GM18505 (cell line): ENCODE measurements around the gene TMEM128.
"Not testable (repeated sequence)": the region's sequence is repeated elsewhere in the genome, so short reads cannot be mapped to it uniquely, and the experiment has no call there.

ENCODE experiments used
- ATAC-seq: cut with Tn5 transposase; IDR thresholded peaks from one replicate; pipeline ENCODE4 v1.9.1; 2021; ENCODE audit not compliant: unreplicated experiment
- POLR2A ChIP-seq: IDR thresholded peaks from 4 replicates; pipeline ENCODE4 v1.6.1; 2011; ENCODE audit warnings: borderline replicate concordance; ENCODE audit not compliant: insufficient read depth, insufficient read length; ENCODE audit errors: extremely low read depth

The TMEM128 gene

GRCh38 chr4:4269331-4269731 lies 21.3 kb upstream of the TMEM128 start:
- ATAC-seq = no peak
- TF ChIP-seq POLR2A = no peak

DNA sequence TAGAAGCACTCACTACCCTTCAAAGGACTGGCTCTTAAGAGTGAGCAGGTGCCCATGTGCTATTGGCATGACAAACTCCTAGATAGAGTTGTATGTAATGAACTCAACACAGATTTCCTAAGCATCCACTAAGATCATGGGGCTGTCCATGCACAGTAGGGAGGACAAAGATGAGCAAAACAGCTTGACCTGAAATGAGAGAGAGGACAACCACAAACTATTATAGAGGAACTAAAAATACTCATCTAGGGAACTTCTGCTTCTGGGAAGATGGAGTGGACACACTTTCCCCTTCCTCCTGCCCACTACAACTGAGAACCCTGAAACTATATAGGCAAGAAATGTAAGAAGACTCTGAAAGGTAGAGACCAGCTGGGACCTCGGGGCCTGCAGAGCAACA lies 20.8 kb upstream of the TMEM128 start:
- no peak for ATAC-seq
- no peak for TF ChIP-seq POLR2A

DNA sequence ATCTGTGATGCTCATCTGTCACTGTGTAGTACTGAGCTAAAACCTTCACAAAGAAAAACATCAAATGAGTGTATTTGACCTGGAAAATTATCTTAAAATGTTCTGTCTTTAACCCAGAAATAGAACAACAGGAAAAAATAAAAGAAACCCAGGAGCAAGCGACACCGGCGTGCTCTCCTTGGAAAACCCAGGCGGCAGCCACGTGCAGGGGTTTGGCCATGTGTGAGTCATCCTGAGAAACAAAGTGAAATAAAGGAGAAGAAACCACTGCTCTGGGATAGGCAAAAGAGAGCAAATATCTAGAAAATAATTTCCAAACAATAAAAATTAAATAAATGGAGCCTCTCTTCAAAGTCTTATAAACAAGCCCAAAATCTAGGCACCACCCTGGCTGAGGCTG lies 20.0 kb upstream of the TMEM128 start:
- TF ChIP-seq POLR2A = no peak
- no peak for ATAC-seq

GRCh38 chr4:4260185-4260751 lies 12.2 kb upstream of the TMEM128 start:
- no peak for TF ChIP-seq POLR2A
- no peak for ATAC-seq

DNA sequence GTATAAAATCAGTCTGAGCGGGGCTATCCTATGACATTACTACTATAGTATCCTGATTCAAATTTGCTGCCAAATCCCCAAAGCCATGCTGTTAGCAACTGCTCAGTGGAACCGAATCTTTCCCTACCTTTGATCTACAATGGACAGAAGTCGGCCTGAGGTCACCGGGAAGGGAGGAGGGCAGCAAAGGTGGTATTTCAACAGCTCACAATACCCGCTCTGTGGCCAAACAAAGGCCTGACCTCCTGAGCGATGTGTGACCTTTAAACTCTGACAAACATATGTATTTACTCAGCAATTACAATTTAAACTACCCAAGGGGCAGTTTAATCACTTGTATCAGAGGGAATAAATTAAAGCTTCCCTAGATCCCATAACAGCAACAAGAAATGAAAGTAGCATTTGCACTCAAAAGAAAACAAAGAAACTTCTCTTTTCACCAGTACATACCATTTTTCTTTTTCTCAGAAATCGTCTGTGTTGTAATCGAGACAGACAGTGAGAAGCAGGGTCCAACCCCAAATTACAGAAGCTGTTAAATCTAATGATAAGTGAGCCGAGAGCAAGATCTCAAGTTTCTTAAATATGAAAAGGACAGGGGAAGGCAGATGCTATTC lies 11.6 kb upstream of the TMEM128 start:
- no peak for ATAC-seq
- no peak for TF ChIP-seq POLR2A

DNA sequence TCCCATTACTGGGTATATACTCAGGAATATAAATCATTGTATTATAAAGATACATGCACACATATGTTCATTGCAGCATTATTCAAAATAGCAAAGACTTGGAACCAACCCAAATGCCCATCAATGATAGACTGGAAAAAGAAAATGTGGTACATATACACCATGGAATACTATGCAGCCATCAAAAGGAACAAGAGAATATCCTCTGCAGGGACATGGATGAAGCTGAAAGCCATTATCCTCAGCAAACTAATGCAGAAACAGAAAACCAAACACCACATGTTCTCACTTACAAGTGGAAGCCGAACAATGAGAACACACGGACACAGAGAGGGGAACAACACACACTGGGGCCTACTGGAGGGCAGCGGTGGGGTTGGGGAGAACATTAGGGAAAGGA lies 9.7 kb upstream of the TMEM128 start:
- ATAC-seq = not testable (repeated sequence)

GRCh38 chr4:4256799-4257198 lies 8.8 kb upstream of the TMEM128 start:
- no peak for TF ChIP-seq POLR2A
- no peak for ATAC-seq

DNA sequence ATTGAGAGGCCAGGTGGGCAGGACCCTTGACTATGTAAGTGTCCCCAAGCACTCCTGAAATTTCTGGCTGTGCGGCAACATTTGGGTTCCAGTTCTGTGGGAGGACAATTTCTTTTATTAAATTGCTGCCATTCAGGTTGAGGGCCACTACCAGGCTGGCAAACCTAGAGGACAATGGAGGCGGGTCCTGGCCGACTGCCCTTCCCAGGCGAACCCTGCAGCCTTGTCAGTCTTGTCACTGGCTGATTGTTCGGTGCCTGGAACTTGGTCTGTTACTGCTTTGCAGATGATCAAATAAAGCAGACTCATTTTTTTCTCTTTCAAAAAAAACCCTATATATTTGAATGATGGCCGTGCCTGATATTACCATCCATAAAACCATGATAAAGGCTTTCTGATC lies 6.6 kb upstream of the TMEM128 start:
- no peak for TF ChIP-seq POLR2A
- ATAC-seq = no peak

DNA sequence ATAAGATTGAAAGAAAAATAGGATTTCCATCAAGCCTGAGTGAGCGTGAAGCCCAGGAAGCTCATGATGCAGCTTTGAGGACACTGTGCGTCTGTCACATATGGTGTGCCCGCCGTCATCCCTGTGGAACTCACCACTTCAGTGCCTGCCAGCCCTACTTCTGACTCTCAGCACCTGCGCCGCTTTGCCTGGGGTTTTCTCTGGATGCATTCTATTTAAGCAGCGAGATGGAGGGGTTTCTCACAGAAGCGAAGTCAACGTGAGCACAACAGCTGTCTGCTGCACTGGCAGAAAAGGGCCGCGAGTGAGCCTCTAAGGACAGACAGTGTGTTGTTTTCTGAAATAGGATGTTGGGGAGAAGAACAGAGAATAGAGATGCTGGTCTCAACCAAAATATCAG lies 6.2 kb upstream of the TMEM128 start:
- no peak for ATAC-seq
- no peak for TF ChIP-seq POLR2A

DNA sequence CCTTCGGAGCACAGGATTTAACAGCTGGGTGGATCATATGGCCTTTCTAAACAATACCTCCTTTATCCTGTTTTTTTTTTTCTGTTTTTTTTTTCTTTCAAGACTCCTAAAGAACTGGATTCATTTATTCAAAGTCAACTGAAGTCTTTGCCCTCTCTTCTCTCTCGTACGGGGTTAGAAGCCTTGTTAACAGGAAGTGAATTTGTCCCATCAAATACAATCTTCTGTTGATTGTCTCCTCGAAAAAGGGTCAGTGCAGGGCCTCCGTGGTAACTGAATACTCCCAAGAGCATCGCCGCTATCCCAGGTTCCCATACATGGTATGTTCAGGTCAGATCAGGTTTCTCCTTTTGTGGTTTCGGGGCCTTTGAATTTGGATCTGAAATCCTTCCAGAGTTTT lies 1.8 kb upstream of the TMEM128 start:
- no peak for TF ChIP-seq POLR2A
- ATAC-seq = no peak

DNA sequence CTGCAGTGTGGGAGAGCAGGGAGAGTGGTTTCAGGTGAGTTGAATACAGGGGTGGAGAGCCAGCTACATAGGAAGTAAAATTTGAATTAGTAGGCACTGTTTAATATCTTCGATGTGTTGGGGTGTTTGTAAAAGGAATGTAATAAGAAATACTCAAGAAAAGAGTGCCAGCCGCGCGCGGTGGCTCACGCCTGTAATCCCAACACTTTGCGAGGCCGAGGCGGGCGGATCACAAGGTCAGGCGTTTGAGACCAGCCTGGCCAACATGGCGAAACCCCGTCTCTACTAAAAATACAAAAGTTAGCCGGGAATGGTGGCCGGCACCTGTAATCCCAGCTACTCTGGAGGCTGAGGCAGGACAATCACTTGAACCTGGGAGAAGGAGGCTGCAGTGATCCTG lies 1.3 kb upstream of the TMEM128 start:
- ATAC-seq = not testable (repeated sequence)

DNA sequence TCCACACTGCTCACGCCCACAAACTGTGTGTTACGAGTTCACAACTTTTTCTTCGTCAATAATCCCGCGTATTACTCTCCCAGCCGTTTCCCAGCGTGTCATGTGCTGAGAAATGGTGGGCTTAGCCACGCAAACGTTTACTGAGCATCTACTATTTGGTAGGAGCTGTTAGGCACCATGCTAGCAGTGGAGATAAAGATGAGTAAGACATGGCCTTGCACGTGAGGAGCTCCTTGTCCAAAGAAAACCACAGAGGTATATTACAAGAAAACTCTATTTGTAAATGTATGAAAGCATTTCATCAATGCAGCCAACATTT lies 821 bp upstream of the TMEM128 start:
- no peak for TF ChIP-seq POLR2A
- ATAC-seq = no peak

GRCh38 chr4:4247696-4248028 lies 361 bp downstream of the TMEM128 start:
- peak; percentile 0 for ATAC-seq
- no peak for TF ChIP-seq POLR2A

- no peak for ATAC-seq
- no peak for TF ChIP-seq POLR2A
Measured at GRCh38 chr4:4245172-4245571, 2.9 kb downstream of the TMEM128 start.

DNA sequence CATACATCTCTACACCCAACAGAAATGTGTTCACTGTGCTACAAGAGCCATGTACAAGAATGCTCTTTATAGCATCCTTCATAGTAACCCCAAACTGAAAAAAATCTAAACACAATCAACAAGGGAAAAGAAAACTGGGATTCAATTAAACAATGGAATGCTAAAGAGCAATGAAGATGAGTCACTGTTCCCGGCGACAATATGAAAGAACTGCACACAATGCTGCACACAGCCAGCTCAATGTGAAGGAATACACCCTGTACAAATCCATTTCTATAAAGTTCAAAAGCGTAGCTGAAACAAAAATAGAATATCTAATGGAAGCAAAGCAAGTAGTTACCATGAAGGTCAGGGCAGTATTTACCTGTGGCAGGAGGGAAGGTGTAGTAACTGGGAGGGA lies 8.5 kb downstream of the TMEM128 start:
- not testable (repeated sequence) for ATAC-seq
